GM12878 (cell line): ENCODE results near the gene SIK2.

ENCODE experiments used
- CHD2 ChIP-seq: IDR thresholded peaks from 2 replicates; pipeline ENCODE4 v1.6.1; 2011; ENCODE audit warnings: low read depth, low read length, improper control_type of control experiment, borderline replicate concordance
- E2F8 ChIP-seq: fragments of 450-650 bp; IDR thresholded peaks from 2 replicates; pipeline ENCODE4 v1.6.1; 2018; ENCODE audit warnings: mild to moderate bottlenecking, low read depth, moderate library complexity; ENCODE audit not compliant: partially characterized antibody
- SRF ChIP-seq, 2 experiments: IDR thresholded peaks; 2 replicates each; pipeline ENCODE4 v1.6.1; 2011; ENCODE audit warnings: low read depth in 2 of 2, low read length in 2 of 2, mild to moderate bottlenecking in 1 of 2, moderate library complexity in 1 of 2
- TF ChIP-seq, protein P1 (sequence below): fragments of 450-650 bp; IDR thresholded peaks from 2 replicates; pipeline ENCODE4 v1.6.1; 2017; ENCODE audit warnings: antibody characterized with exemption, mild to moderate bottlenecking, moderate library complexity
- TF ChIP-seq, protein P2 (sequence below), 3 experiments: IDR thresholded peaks in 2 of 3; conservative IDR thresholded peaks in 1 of 3; 2 replicates each; pipeline ENCODE4 v1.5.1; 2011; ENCODE audit warnings: low read depth in 3 of 3, low read length in 3 of 3, mild to moderate bottlenecking in 3 of 3, control low read depth in 2 of 3, moderate library complexity in 2 of 3, inconsistent platforms in 1 of 3, mixed read lengths in 1 of 3; ENCODE audit not compliant: control insufficient read depth in 2 of 3, insufficient read depth in 1 of 3; ENCODE audit errors: extremely low read depth in 1 of 3

DNA sequence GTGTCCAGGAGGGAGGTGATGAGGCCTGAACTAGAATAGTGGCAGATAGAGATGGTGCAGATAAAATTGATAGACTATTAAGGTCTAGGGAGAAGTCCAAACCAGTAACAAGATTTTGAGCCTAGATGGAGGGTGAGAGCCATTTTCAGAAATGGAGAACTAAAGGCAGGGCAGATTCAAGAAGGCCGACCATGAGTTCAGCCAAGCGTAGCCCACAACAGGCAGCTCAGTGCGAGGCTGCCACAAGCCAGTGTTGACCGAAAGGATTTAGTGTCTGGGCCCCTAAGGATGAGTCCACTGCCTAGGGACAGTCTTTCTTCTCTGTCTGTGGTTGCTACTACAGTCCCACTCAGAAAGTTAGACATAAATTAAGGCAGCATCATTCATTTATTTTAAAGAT is 112.3 kb downstream of the SIK2 start:
- TF ChIP-seq SRF (IDR thresholded peaks at IDR 0.05; ENCODE audit: low read depth in 2 of 2, low read length in 2 of 2) (no peak), CHD2 (no peak), E2F8 (no peak)
- TF ChIP-seq, protein P1, sequence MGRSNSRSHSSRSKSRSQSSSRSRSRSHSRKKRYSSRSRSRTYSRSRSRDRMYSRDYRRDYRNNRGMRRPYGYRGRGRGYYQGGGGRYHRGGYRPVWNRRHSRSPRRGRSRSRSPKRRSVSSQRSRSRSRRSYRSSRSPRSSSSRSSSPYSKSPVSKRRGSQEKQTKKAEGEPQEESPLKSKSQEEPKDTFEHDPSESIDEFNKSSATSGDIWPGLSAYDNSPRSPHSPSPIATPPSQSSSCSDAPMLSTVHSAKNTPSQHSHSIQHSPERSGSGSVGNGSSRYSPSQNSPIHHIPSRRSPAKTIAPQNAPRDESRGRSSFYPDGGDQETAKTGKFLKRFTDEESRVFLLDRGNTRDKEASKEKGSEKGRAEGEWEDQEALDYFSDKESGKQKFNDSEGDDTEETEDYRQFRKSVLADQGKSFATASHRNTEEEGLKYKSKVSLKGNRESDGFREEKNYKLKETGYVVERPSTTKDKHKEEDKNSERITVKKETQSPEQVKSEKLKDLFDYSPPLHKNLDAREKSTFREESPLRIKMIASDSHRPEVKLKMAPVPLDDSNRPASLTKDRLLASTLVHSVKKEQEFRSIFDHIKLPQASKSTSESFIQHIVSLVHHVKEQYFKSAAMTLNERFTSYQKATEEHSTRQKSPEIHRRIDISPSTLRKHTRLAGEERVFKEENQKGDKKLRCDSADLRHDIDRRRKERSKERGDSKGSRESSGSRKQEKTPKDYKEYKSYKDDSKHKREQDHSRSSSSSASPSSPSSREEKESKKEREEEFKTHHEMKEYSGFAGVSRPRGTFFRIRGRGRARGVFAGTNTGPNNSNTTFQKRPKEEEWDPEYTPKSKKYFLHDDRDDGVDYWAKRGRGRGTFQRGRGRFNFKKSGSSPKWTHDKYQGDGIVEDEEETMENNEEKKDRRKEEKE: no peak
- TF ChIP-seq, protein P2, sequence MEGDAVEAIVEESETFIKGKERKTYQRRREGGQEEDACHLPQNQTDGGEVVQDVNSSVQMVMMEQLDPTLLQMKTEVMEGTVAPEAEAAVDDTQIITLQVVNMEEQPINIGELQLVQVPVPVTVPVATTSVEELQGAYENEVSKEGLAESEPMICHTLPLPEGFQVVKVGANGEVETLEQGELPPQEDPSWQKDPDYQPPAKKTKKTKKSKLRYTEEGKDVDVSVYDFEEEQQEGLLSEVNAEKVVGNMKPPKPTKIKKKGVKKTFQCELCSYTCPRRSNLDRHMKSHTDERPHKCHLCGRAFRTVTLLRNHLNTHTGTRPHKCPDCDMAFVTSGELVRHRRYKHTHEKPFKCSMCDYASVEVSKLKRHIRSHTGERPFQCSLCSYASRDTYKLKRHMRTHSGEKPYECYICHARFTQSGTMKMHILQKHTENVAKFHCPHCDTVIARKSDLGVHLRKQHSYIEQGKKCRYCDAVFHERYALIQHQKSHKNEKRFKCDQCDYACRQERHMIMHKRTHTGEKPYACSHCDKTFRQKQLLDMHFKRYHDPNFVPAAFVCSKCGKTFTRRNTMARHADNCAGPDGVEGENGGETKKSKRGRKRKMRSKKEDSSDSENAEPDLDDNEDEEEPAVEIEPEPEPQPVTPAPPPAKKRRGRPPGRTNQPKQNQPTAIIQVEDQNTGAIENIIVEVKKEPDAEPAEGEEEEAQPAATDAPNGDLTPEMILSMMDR (IDR thresholded peaks at IDR 0.05 in 2 of 3, conservative IDR thresholded peaks at IDR 0.05 in 1 of 3; ENCODE audit: control insufficient read depth in 2 of 3, extremely low read depth in 1 of 3, insufficient read depth in 1 of 3, low read depth in 3 of 3, low read length in 3 of 3): no peak
